Renal cortical epithelial cell (primary cell): ENCODE results near the gene FBXO40. TPM values are rescaled to one million over a fixed set of nuclear protein-coding genes. Genes with fewer than 3 reads are reported as not detected.

Experiments
- DNase-seq: peaks from one replicate; pipeline ENCODE4 v3.0.0-alpha.2; 2011; ENCODE audit warnings: low read depth
- total RNA-seq: library from RNA; depleted of rRNA; stranded (reverse); fragments of >200 nt; gene quantifications from 2 replicates; pipeline ENCODE4 v1.2.3, GENCODE V29; 2014

Gene FBXO40
- total RNA-seq, 1 donor from 2014 or later, result not detected

- DNase-seq, result no peak
Measured at GRCh38 chr3:121621491-121621890, 28.3 kb downstream of the FBXO40 start.

- DNase-seq, result no peak
Measured at GRCh38 chr3:121624147-121624899, 31.1 kb downstream of the FBXO40 start.

GRCh38 chr3:121626495-121626894 is 33.3 kb downstream of the FBXO40 start:
- DNase-seq, result no peak

- no peak for DNase-seq
Measured at GRCh38 chr3:121627211-121627610, 34.0 kb downstream of the FBXO40 start.

GRCh38 chr3:121627622-121628021 is 34.4 kb downstream of the FBXO40 start:
- DNase-seq, result no peak

GRCh38 chr3:121629601-121630000 is 36.4 kb downstream of the FBXO40 start:
- DNase-seq, result no peak

GRCh38 chr3:121630355-121630754 is 37.2 kb downstream of the FBXO40 start:
- no peak for DNase-seq

- DNase-seq, result no peak
Measured at GRCh38 chr3:121637922-121638321, 44.7 kb downstream of the FBXO40 start.

- DNase-seq, result no peak
Measured at GRCh38 chr3:121641127-121641526, 47.9 kb downstream of the FBXO40 start.

- no peak for DNase-seq
Measured at GRCh38 chr3:121642601-121643314, 49.6 kb downstream of the FBXO40 start.

GRCh38 chr3:121645054-121645453 is 51.9 kb downstream of the FBXO40 start:
- no peak for DNase-seq

GRCh38 chr3:121648219-121648958 is 55.2 kb downstream of the FBXO40 start:
- no peak for DNase-seq

GRCh38 chr3:121649645-121650044 is 56.5 kb downstream of the FBXO40 start:
- peak; percentile 34 for DNase-seq

GRCh38 chr3:121651684-121652083 is 58.5 kb downstream of the FBXO40 start:
- DNase-seq, result peak; percentile 33

- DNase-seq, result no peak
Measured at GRCh38 chr3:121654493-121655385, 61.6 kb downstream of the FBXO40 start.

- no peak for DNase-seq
Measured at GRCh38 chr3:121658716-121659435, 65.7 kb downstream of the FBXO40 start.

GRCh38 chr3:121659586-121659985 is 66.4 kb downstream of the FBXO40 start:
- no peak for DNase-seq

- no peak for DNase-seq
Measured at GRCh38 chr3:121660356-121661171, 67.4 kb downstream of the FBXO40 start, which contains the start of gene HCLS1. Gene HCLS1 (minus strand): TSS chr3:121660903. CDS start chr3:121658347, 2,556 bp downstream.

- DNase-seq, result no peak
Measured at GRCh38 chr3:121661376-121661775, 68.2 kb downstream of the FBXO40 start.

GRCh38 chr3:121662742-121663141 is 69.6 kb downstream of the FBXO40 start:
- no peak for DNase-seq
